ENCODE data around the gene S100A16.

DNA sequence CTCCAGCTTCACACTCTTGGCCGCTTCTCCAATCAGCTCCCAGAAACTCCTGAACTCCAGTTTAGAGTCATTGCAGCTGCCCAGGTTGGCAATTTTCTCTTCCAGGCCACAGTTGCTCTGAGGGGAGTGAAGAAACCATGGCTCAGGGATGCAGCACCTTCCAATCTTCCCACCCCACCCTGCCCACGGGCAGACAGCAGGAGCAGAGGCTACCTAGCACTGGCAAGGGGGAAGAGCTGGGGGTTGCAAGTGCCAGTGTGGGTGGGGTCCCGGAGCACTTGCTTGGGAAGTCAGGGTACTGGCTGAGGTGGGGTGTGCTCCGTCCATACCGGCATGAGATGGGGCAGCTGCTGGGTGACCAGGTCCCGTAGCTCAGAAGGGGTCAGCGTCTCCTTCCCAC lies 2.0 kb upstream of the S100A16 start:
- TF ChIP-seq CTCF (IDR thresholded peaks at IDR 0.05) (no peak), POLR2A (IDR thresholded peaks at IDR 0.05) (no peak)
